ENCODE data around the gene OR6T1.

The OR6T1 gene

DNA sequence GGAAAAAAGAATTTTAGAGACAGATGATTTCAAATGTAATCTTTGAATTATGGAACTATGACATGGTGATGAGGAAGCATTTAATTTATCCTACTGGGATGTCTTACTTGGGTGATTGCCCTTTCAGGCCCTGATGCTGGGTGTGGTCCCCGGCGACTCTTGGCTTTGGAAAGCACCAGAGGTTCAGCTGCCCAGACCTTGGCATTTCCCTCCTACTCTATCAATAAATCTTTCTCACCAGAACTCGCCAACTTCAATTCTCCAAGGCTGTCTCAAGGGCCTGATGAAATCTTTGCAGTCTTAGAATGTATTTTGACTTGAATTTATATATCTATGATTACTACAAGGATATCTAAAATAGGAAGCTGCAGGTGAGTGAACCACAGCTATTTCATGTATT is 22.7 kb downstream of the OR6T1 start:
- no peaks in the 10 kb centered on the region for H3K4me1 ChIP-seq (ENCODE audit: control insufficient read depth in 1 of 2, insufficient read depth in 2 of 2, low read length in 2 of 2)
- H3K9ac ChIP-seq (ENCODE audit: low read depth in 1 of 2, low read length in 2 of 2), result no peak overlapping the region
- no peak overlapping the region for H3K4me3 ChIP-seq (ENCODE audit: low read depth in 1 of 2, low read length in 2 of 2)
- H3K36me3 ChIP-seq (ENCODE audit: control insufficient read depth in 1 of 2, insufficient read depth in 2 of 2, low read length in 2 of 2), result no peaks in the 10 kb centered on the region
- no peak overlapping the region for H3K27ac ChIP-seq (ENCODE audit: low read depth, low read length)
- no peaks in the 10 kb centered on the region for H3K27me3 ChIP-seq (ENCODE audit: control insufficient read depth in 1 of 2, insufficient read depth in 2 of 2, low read length in 2 of 2)
- no peaks in the 10 kb centered on the region for H3K9me3 ChIP-seq (ENCODE audit: control insufficient read depth in 1 of 2, low read length in 2 of 2)

DNA sequence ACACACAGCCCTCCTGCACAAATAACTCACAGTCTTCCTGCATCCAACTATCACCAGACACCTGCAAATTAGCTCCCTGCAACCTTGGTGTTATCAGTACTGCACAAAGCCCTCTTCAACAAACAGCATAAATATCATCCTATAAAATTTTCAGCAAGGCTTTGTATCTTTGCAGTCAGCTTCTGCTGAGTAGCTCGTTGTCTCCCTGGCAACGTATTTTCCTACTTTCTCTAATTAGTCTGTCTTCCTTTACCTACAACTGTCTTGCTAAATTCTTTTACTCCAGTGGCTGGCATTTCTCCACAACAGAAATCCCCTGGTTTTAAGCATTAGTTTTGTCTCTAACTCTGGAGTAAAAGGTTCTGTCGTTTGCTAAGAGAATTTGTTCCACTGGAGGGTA is 37.8 kb downstream of the OR6T1 start:
- no peak overlapping the region for H3K4me3 ChIP-seq (ENCODE audit: low read depth in 1 of 2, low read length in 2 of 2)
- H3K4me1 ChIP-seq (ENCODE audit: control insufficient read depth in 1 of 2, insufficient read depth in 2 of 2, low read length in 2 of 2), result no peaks in the 10 kb centered on the region
- H3K9ac ChIP-seq (ENCODE audit: low read depth in 1 of 2, low read length in 2 of 2), result no peak overlapping the region

DNA sequence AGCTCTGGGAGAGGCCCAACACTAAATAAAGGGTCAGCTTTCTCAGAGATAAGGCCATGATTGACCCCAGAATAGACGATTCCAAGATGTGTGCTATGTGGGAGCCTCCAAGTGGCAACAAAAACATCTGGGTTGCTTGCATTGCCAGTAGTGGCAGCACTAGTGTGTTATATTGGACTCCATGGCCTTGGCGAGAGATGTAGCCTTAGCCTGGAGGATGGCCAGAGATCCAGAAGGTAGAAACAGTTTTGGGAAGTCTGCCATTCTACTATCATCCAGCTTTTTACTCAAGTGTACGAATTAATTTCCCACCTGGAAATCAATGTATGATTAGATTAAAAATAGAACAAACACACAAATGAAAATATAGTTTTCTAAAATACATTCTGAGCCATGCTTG is 38.7 kb downstream of the OR6T1 start:
- no peaks in the 10 kb centered on the region for H3K4me1 ChIP-seq (ENCODE audit: control insufficient read depth in 1 of 2, insufficient read depth in 2 of 2, low read length in 2 of 2)
- no peaks in the 10 kb centered on the region for H3K9me3 ChIP-seq (ENCODE audit: control insufficient read depth in 1 of 2, low read length in 2 of 2)
- no peaks in the 10 kb centered on the region for H3K36me3 ChIP-seq (ENCODE audit: control insufficient read depth in 1 of 2, insufficient read depth in 2 of 2, low read length in 2 of 2)
- H3K9ac ChIP-seq (ENCODE audit: low read depth in 1 of 2, low read length in 2 of 2), result no peak overlapping the region
- H3K4me3 ChIP-seq (ENCODE audit: low read depth in 1 of 2, low read length in 2 of 2), result no peak overlapping the region
- no peak overlapping the region for H3K27ac ChIP-seq (ENCODE audit: low read depth, low read length)
- H3K27me3 ChIP-seq (ENCODE audit: control insufficient read depth in 1 of 2, insufficient read depth in 2 of 2, low read length in 2 of 2), result no peaks in the 10 kb centered on the region

More for the DNA sequence above, 37.8 kb downstream of the OR6T1 start:
- Histone ChIP-seq H3K27ac (ENCODE audit: low read depth, low read length) (no peak overlapping the region), H3K36me3 (ENCODE audit: control insufficient read depth in 1 of 2, insufficient read depth in 2 of 2, low read length in 2 of 2) (no peaks in the 10 kb centered on the region), H3K9me3 (ENCODE audit: control insufficient read depth in 1 of 2, low read length in 2 of 2) (no peaks in the 10 kb centered on the region), H3K27me3 (ENCODE audit: control insufficient read depth in 1 of 2, insufficient read depth in 2 of 2, low read length in 2 of 2) (no peaks in the 10 kb centered on the region)

DNA sequence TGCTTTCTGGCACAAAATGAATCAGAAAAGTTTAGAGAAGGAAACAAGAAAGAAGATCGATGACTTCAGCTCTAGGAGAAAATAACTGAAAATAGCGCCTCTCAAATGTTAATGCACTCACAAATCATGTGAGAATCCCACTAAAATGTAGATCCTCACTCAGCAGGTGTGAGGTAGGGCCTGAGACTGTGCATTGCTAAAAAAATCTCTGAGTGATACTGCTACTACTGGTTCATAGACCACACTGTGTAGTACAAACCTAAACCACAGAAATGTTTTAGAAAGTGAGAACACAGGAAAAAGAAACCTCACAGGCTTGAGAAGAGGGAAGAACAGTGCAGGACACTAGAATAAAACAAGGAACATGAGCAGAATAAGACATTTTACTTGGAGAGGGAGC is 39.7 kb downstream of the OR6T1 start:
- H3K4me3 ChIP-seq (ENCODE audit: low read depth in 1 of 2, low read length in 2 of 2), result no peak overlapping the region
- H3K4me1 ChIP-seq (ENCODE audit: control insufficient read depth in 1 of 2, insufficient read depth in 2 of 2, low read length in 2 of 2), result no peaks in the 10 kb centered on the region
- H3K27ac ChIP-seq (ENCODE audit: low read depth, low read length), result no peak overlapping the region
- no peaks in the 10 kb centered on the region for H3K36me3 ChIP-seq (ENCODE audit: control insufficient read depth in 1 of 2, insufficient read depth in 2 of 2, low read length in 2 of 2)
- no peaks in the 10 kb centered on the region for H3K27me3 ChIP-seq (ENCODE audit: control insufficient read depth in 1 of 2, insufficient read depth in 2 of 2, low read length in 2 of 2)
- H3K9me3 ChIP-seq (ENCODE audit: control insufficient read depth in 1 of 2, low read length in 2 of 2), result no peaks in the 10 kb centered on the region
- H3K9ac ChIP-seq (ENCODE audit: low read depth in 1 of 2, low read length in 2 of 2), result no peak overlapping the region

DNA sequence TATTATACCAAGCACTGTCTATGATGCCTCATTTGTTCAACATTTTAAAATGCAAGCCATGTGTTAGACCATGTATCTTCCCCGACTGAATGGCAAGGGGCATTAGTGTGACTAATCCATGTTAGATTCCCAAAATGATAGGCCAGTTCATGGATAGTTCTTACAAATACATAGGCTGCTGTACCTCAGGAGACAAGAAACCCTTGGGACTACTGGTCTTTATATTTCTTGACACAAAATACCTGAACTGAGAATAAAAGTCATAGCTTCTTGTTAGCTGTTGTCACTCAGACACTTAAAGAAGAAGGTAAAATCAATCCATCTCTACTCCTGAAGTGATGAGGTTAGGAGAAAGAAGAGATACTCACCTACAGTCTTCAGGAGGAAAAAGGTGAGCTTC is 41.8 kb downstream of the OR6T1 start, which contains the start of gene OR8D4:
Gene OR8D4, plus strand, starts transcription at position 301 of the 400 bp plus-strand sequence. CDS start 4,265 bp downstream, outside the sequence.
- no peak within 1 kb of the TSS for H3K4me3 ChIP-seq (ENCODE audit: low read depth in 1 of 2, low read length in 2 of 2)
- H3K36me3 ChIP-seq (ENCODE audit: control insufficient read depth in 1 of 2, insufficient read depth in 2 of 2, low read length in 2 of 2), result no peaks in the 10 kb centered on the region
- no peak within 1 kb of the TSS for H3K27ac ChIP-seq (ENCODE audit: low read depth, low read length)
- H3K9ac ChIP-seq (ENCODE audit: low read depth in 1 of 2, low read length in 2 of 2), result no peak within 1 kb of the TSS
- no peaks in the 10 kb centered on the region for H3K27me3 ChIP-seq (ENCODE audit: control insufficient read depth in 1 of 2, insufficient read depth in 2 of 2, low read length in 2 of 2)
- H3K4me1 ChIP-seq (ENCODE audit: control insufficient read depth in 1 of 2, insufficient read depth in 2 of 2, low read length in 2 of 2), result no peaks in the 10 kb centered on the region
- no peaks in the 10 kb centered on the region for H3K9me3 ChIP-seq (ENCODE audit: control insufficient read depth in 1 of 2, low read length in 2 of 2)

DNA sequence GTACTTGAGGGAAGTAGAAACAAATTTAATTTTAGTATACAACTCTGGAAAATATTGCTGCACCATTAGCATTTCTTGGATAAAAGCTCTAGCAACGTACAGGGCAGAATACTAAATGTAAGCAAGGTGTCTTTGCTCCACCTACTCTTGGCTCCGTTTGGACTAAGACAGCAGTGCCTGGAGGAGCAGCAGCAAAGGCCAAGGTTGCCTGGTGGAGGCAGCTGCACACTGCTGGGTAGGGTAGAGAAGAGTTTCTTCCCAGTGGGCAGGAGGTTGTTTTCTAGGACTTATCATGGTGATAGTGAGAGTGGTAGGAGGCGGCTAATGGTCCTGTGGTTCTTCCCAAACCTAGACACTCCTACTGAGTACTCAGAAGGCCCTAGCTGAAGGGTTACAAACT is 43.8 kb downstream of the OR6T1 start:
- no peak overlapping the region for H3K9ac ChIP-seq (ENCODE audit: low read depth in 1 of 2, low read length in 2 of 2)
- no peaks in the 10 kb centered on the region for H3K36me3 ChIP-seq (ENCODE audit: control insufficient read depth in 1 of 2, insufficient read depth in 2 of 2, low read length in 2 of 2)
- H3K27ac ChIP-seq (ENCODE audit: low read depth, low read length), result no peak overlapping the region
- no peaks in the 10 kb centered on the region for H3K27me3 ChIP-seq (ENCODE audit: control insufficient read depth in 1 of 2, insufficient read depth in 2 of 2, low read length in 2 of 2)
- no peaks in the 10 kb centered on the region for H3K9me3 ChIP-seq (ENCODE audit: control insufficient read depth in 1 of 2, low read length in 2 of 2)
- no peaks in the 10 kb centered on the region for H3K4me1 ChIP-seq (ENCODE audit: control insufficient read depth in 1 of 2, insufficient read depth in 2 of 2, low read length in 2 of 2)
- no peak overlapping the region for H3K4me3 ChIP-seq (ENCODE audit: low read depth in 1 of 2, low read length in 2 of 2)
